Dendritic cell treated with granulocyte-macrophage colony-stimulating factor and Interleukin-4, amounts not matched to agents 40 ng/mL and 50 ng/mL, for 4 days (primary cell): Measurements from ENCODE around the gene METRNL.
"Not testable (repeated sequence)": the region's sequence is repeated elsewhere in the genome, so short reads cannot be mapped to it uniquely, and the experiment has no call there.

Experiments
- H3K27ac Mint-ChIP-seq: one replicate; pipeline ENCODE4 v1.8.0; 2022; ENCODE audit warnings: mild to moderate bottlenecking, mixed read lengths
- H3K27me3 Mint-ChIP-seq: one replicate; pipeline ENCODE4 v1.8.0; 2022; ENCODE audit warnings: mild to moderate bottlenecking, mixed read lengths
- H3K36me3 Mint-ChIP-seq: one replicate; pipeline ENCODE4 v1.8.0; 2022; ENCODE audit warnings: low read depth, mixed read lengths
- H3K4me1 Mint-ChIP-seq: one replicate; pipeline ENCODE4 v1.8.0; 2022; ENCODE audit warnings: low read depth, mixed read lengths
- H3K4me3 Mint-ChIP-seq: one replicate; pipeline ENCODE4 v1.8.0; 2022; ENCODE audit warnings: mild to moderate bottlenecking, moderate library complexity, mixed read lengths
- H3K9me3 Mint-ChIP-seq: one replicate; pipeline ENCODE4 v1.8.0; 2022; ENCODE audit warnings: mixed read lengths
- intact Hi-C: fragments of 100-400 bp; cut with micrococcal nuclease; formaldehyde crosslinking; loops from one replicate; pipeline ENCODE4 v1.15.0; 2022

Gene METRNL, protein sequence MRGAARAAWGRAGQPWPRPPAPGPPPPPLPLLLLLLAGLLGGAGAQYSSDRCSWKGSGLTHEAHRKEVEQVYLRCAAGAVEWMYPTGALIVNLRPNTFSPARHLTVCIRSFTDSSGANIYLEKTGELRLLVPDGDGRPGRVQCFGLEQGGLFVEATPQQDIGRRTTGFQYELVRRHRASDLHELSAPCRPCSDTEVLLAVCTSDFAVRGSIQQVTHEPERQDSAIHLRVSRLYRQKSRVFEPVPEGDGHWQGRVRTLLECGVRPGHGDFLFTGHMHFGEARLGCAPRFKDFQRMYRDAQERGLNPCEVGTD

DNA sequence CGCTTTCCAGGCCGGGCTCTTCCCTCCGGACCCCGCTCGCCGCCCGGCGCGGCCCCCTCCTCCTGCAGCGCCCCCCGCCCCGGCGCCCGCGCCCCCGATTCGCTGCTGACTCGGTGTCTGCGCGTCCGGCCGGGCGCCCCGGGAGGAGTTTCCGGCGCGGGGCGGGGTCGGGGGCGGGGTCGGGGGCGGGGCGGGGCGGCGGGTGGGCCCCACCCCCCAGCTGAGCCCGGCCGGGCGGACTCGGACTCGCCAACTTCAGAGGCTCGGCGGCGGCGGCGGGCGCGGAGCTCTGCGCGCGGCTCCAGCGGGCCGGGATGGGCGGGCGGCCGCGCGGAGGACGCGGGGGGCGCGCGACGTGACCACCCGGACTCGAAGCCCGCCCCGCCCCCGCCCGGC, at the start of gene METRNL:
Gene METRNL, plus strand, starts transcription at position 258 of the 396 bp plus-strand sequence. CDS start 207 bp downstream, outside the sequence.
- peak within 1 kb of the TSS; percentile 41 for H3K27ac Mint-ChIP-seq
- peak within 1 kb of the TSS; percentile 68 for H3K4me3 Mint-ChIP-seq
- peaks cover 41% of the 10 kb centered on the region for H3K27me3 Mint-ChIP-seq
- intact Hi-C loops: no loop called here
- H3K9me3 Mint-ChIP-seq: no peaks in the 10 kb centered on the region
- peaks cover 34% of the 10 kb centered on the region for H3K36me3 Mint-ChIP-seq
- peaks cover 46% of the 10 kb centered on the region for H3K4me1 Mint-ChIP-seq

DNA sequence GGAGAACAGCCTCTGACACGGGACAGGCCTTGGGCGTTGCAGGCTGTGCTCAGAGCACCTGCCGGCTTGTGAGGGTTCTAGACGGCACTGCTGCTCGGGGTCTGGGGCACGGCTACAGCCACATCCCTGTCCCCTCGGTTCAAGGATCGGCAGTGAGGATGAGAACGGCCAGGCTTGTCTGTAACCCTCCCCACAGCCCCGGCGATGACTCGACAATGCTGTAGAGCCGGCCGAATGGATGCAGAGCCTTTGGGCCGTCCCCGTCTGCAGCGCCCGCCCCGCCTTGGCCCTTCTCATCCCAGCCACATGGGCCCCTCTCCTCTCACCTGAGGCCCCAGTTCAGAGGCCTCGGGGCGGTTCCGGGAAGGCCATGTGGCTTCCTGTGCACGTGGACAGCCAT, 49.0 kb upstream of the METRNL start:
- no peaks in the 10 kb centered on the region for H3K27me3 Mint-ChIP-seq
- peaks cover 75% of the 10 kb centered on the region for H3K36me3 Mint-ChIP-seq
- intact Hi-C loops: no loop called here
- H3K9me3 Mint-ChIP-seq: no peaks in the 10 kb centered on the region
- peaks cover 10% of the 10 kb centered on the region for H3K4me1 Mint-ChIP-seq
- no peak overlapping the region for H3K4me3 Mint-ChIP-seq
- peak overlapping the region; percentile 11 for H3K27ac Mint-ChIP-seq

DNA sequence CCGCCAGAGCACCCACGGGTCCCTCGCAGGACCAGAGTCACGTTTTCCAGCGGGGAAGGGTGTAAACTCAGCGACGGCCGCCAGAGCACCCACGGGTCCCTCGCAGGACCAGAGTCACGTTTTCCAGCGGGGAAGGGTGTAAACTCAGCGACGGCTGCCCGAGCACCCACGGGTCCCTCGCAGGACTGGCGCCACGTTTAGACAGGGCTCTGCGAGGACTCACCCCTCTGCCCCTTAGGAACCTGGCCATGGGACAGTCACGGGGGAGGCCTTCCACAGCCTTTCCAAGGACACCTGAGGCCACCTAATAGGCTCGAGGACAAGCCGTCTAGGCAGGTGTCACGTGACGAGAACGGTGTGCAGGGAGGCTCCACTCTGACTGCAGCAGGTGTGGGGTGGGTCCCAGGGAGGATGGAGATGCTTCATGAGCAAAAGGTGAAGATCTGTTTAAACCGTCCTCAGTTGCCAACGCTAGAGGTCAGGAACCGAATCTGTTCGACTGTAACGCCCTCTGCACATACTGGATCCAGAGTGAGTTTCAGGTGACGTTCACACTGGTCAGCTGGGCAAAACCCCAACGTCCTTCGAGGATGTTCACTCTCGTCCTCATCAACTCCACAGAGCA, 48.0 kb upstream of the METRNL start:
- no peak overlapping the region for H3K4me3 Mint-ChIP-seq
- H3K4me1 Mint-ChIP-seq: peaks cover 10% of the 10 kb centered on the region
- H3K36me3 Mint-ChIP-seq: peaks cover 76% of the 10 kb centered on the region
- H3K27me3 Mint-ChIP-seq: no peaks in the 10 kb centered on the region
- intact Hi-C loops: no loop called here
- H3K9me3 Mint-ChIP-seq: no peaks in the 10 kb centered on the region
- H3K27ac Mint-ChIP-seq: no peak overlapping the region

DNA sequence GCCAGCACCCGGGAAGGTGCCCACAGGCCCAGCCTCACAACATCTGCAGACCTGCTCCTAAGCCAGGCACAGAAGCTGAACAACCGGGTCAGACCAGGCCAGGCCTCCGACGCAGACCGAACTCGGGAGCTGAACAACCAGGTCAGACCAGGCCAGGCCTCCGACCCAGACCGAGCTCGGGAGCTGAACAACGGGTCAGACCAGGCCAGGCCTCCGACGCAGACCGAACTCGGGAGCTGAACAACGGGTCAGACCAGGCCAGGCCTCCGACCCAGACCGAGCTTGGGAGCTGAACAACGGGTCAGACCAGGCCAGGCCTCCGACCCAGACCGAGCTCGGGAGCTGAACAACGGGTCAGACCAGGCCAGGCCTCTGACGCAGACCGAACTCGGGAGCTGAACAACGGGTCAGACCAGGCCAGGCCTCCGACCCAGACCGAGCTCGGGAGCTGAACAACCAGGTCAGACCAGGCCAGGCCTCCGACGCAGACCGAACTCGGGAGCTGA, 47.4 kb upstream of the METRNL start:
- Mint-ChIP-seq H3K4me1 (peaks cover 13% of the 10 kb centered on the region), H3K36me3 (peaks cover 82% of the 10 kb centered on the region)
- not testable (repeated sequence) for H3K27ac Mint-ChIP-seq

DNA sequence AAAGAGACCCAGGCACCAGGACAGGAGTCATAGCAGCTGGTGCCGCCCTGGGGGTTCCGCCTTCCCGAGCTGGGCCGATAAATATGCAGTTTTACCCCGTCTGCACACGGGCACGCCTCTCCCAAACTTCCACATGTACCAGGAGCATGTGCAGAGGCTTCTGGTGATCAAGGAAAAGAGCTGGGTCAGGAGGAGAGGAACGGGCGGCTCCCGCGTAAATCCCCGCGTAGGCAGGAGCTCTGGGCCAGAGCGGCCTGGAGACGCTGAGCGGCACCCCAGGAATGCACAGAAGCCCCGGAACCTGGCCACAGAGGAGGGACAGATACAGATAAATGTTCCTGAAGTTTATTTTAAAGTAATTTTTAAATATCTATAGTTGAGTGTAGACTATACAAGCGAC, 46.6 kb upstream of the METRNL start:
- H3K36me3 Mint-ChIP-seq: peaks cover 90% of the 10 kb centered on the region
- H3K4me1 Mint-ChIP-seq: peaks cover 11% of the 10 kb centered on the region
- intact Hi-C loops: no loop called here
- no peaks in the 10 kb centered on the region for H3K9me3 Mint-ChIP-seq
- H3K27me3 Mint-ChIP-seq: no peaks in the 10 kb centered on the region
- no peak overlapping the region for H3K27ac Mint-ChIP-seq
- no peak overlapping the region for H3K4me3 Mint-ChIP-seq

More for the DNA sequence above, 47.4 kb upstream of the METRNL start:
- H3K4me3 Mint-ChIP-seq, intact Hi-C loops, H3K27me3 Mint-ChIP-seq, H3K9me3 Mint-ChIP-seq: not testable (repeated sequence)

DNA sequence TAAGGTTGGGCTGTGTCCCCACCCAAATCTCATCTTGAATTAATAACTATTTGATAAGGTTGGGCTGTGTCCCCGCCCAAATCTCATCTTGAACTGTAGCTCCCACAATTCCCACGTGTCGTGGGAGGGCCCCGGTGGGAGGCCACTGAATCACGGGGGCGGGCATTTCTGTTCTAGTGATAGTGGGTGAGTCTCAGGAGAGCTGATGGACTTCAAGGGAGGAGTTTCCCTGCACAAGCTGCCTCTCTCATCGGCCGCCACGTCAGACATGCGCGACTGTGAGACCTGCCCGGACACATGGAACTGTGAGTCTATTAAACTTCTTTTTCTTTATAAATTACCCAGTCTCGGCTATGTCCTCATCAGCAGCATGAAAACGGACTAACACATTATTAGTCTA, 44.9 kb upstream of the METRNL start:
- peaks cover 11% of the 10 kb centered on the region for H3K4me1 Mint-ChIP-seq
- intact Hi-C loops: no loop called here
- no peaks in the 10 kb centered on the region for H3K27me3 Mint-ChIP-seq
- no peaks in the 10 kb centered on the region for H3K9me3 Mint-ChIP-seq
- no peak overlapping the region for H3K27ac Mint-ChIP-seq
- H3K4me3 Mint-ChIP-seq: no peak overlapping the region
- peaks cover 87% of the 10 kb centered on the region for H3K36me3 Mint-ChIP-seq

DNA sequence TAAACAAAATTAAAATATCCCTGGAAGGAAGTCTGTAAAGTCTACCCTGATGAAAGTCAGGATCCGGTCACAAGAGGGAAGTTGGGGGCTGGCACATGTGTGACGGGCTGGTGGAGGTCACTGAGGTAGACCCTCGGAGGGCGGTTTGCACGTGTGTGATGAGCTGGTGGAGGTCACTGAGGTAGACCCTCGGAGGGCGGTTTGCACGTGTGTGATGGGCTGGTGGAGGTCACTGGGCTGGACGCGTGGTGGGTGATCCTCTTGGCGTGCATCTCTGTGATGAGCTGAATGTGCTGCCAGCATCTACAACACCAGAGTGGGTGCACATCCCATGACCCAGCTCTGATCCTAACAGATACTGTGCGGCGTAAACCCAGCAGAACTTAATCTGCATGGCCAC, 43.7 kb upstream of the METRNL start:
- intact Hi-C loops: no loop called here
- H3K36me3 Mint-ChIP-seq: peaks cover 89% of the 10 kb centered on the region
- no peak overlapping the region for H3K4me3 Mint-ChIP-seq

DNA sequence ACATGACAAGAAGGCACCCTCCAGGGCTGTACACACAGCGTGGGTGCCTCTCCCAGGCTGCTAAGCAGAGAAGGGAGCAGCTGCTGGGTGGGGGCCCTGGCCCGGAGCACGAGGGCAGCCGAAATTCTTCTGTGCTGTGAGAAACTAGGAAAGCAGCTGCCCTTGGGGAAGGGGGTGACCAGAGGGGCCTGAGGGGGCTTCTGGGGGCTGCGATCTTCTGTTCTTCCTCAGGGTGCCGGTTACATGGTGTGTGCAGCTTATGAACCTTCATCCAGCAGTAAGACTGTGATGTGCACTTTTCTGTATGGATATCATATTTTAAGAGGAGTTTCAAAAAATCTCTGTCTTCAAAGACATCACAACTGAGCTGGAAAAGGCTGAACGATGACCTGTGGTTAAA, 43.2 kb upstream of the METRNL start:
- intact Hi-C loops: no loop called here
- peaks cover 89% of the 10 kb centered on the region for H3K36me3 Mint-ChIP-seq
- no peak overlapping the region for H3K4me3 Mint-ChIP-seq
- H3K27me3 Mint-ChIP-seq: no peaks in the 10 kb centered on the region
- H3K27ac Mint-ChIP-seq: no peak overlapping the region
- peaks cover 6% of the 10 kb centered on the region for H3K4me1 Mint-ChIP-seq
- H3K9me3 Mint-ChIP-seq: peaks cover 7% of the 10 kb centered on the region

More for the DNA sequence above, 43.7 kb upstream of the METRNL start:
- Mint-ChIP-seq H3K27ac (no peak overlapping the region), H3K27me3 (no peaks in the 10 kb centered on the region), H3K9me3 (peaks cover 2% of the 10 kb centered on the region), H3K4me1 (peaks cover 6% of the 10 kb centered on the region)

DNA sequence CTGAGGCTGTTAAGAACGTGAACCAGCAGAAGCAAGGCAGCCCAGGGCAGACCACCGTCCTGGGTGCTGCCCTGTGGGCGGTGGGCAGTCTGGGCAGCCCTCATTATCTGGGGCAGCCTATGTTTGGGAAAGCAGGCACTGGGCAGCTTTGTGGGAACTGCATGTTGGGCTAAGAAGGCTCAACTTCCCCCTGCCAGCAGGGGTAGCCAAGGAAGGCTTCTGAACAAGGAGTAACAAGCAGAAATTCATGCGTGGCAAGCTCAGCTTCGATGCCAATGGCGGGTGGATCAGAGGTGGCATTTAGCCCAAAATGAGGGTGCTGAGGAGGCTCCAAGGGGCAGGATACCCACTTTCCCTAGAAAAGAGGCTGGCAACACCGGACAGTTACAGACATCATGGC, 42.7 kb upstream of the METRNL start:
- peaks cover 12% of the 10 kb centered on the region for H3K9me3 Mint-ChIP-seq
- no peak overlapping the region for H3K4me3 Mint-ChIP-seq
- H3K27me3 Mint-ChIP-seq: no peaks in the 10 kb centered on the region
- H3K27ac Mint-ChIP-seq: no peak overlapping the region
- intact Hi-C loops: no loop called here
- H3K4me1 Mint-ChIP-seq: peaks cover 6% of the 10 kb centered on the region
- H3K36me3 Mint-ChIP-seq: peaks cover 89% of the 10 kb centered on the region

DNA sequence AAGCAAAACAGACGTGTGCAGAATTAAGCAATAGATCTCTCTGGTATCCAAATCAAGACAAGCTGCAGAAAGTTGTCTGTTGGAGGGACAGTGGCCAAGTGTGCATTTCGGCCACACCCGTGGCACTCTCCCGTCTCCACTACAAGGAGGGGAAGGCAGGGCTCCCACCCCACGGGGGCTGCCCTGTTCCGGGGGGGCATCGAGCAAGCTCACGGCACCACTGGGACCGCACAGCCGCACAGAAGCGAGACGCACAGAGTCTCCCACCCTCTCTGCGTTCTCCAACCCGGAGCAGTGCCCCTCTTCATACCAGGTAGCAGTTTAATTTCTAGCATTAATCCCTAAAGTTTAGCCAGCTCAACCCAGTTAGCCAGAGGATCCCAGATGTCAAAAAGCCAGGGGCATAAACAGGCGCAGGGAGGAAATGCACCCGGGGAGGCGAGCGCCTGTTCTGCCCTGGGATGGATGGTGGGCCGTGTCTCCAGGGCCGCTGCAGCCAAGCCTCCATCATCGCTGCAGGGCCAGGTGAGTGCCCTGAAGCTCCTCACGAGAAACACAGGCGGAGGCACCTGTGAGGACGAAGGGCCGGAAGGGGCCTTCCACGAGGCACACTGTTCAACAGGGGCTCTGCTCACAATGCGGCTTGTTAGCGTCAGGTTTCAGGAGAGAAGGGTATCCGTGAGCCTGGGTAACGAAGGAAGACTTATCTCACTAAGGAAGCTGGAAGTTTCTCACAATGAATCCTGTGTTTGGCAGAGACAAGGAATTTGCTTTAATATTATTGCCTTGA, 42.1 kb upstream of the METRNL start:
- H3K4me3 Mint-ChIP-seq: no peak overlapping the region
- intact Hi-C loops: no loop called here
- H3K27ac Mint-ChIP-seq: no peak overlapping the region
- H3K9me3 Mint-ChIP-seq: peaks cover 18% of the 10 kb centered on the region
- no peaks in the 10 kb centered on the region for H3K27me3 Mint-ChIP-seq
- H3K4me1 Mint-ChIP-seq: peaks cover 6% of the 10 kb centered on the region
- H3K36me3 Mint-ChIP-seq: peaks cover 89% of the 10 kb centered on the region

DNA sequence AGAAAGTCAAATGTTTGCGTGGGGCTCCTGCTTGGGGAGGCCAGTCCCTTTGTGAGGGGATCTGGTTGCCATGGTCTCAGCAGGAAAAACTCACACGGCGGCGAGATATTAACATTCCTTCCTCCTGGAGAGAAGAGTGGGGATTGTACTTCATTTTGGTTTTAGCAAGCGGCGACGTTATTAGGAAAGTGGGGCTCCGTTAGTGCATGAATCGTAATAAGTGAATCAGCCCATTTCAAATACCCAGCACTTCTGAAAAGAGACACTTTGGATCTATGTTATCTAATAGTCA, 41.6 kb upstream of the METRNL start:
- intact Hi-C loops: no loop called here
- H3K4me3 Mint-ChIP-seq: no peak overlapping the region
- H3K27me3 Mint-ChIP-seq: no peaks in the 10 kb centered on the region
- peaks cover 23% of the 10 kb centered on the region for H3K9me3 Mint-ChIP-seq
- no peak overlapping the region for H3K27ac Mint-ChIP-seq
- peaks cover 89% of the 10 kb centered on the region for H3K36me3 Mint-ChIP-seq
- peaks cover 6% of the 10 kb centered on the region for H3K4me1 Mint-ChIP-seq

DNA sequence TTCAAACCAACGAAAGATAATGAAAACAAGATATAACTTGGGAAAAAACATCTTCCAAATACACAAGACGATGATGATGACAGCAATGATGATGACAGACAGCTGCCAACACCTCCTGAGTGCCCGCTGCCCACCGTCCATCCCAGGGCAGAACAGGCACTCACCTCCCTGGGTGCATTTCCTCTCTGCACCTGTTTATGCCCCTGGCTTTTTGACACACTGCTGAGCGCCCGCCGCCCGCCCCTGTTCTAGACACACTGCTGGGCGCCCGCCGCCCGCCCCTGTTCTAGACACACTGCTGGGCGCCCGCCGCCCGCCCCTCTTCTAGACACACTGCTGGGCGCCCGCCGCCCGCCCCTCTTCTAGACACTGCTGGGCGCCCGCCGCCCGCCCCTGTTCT, 40.4 kb upstream of the METRNL start:
- peaks cover 27% of the 10 kb centered on the region for H3K9me3 Mint-ChIP-seq
- intact Hi-C loops: not testable (repeated sequence)

DNA sequence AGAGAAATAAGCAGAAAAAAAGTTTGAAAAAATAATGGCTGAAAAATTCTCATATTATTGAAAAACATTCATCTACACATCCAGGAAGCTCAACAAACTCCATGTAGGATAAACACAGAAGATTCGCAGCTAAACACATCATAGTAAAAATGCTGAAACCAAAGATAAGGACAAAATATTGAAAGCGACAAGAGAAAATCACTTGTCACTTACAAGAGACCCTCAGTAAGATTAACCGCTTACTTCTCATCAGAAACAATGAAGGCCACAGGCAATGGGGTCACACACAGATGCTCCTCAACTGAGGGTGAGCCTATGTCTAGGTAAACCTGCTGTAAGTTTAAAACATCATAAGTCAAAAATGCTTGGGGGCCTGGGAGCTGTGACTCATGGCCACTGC, 38.1 kb upstream of the METRNL start:
- H3K4me3 Mint-ChIP-seq: no peak overlapping the region
- intact Hi-C loops: no loop called here
- no peak overlapping the region for H3K27ac Mint-ChIP-seq
- peaks cover 17% of the 10 kb centered on the region for H3K4me1 Mint-ChIP-seq
- no peaks in the 10 kb centered on the region for H3K27me3 Mint-ChIP-seq
- peaks cover 68% of the 10 kb centered on the region for H3K36me3 Mint-ChIP-seq
- H3K9me3 Mint-ChIP-seq: peaks cover 27% of the 10 kb centered on the region

More for the DNA sequence above, 40.4 kb upstream of the METRNL start:
- peaks cover 89% of the 10 kb centered on the region for H3K36me3 Mint-ChIP-seq
- not testable (repeated sequence) for H3K27ac Mint-ChIP-seq, H3K4me3 Mint-ChIP-seq, H3K27me3 Mint-ChIP-seq
- H3K4me1 Mint-ChIP-seq: peaks cover 14% of the 10 kb centered on the region

DNA sequence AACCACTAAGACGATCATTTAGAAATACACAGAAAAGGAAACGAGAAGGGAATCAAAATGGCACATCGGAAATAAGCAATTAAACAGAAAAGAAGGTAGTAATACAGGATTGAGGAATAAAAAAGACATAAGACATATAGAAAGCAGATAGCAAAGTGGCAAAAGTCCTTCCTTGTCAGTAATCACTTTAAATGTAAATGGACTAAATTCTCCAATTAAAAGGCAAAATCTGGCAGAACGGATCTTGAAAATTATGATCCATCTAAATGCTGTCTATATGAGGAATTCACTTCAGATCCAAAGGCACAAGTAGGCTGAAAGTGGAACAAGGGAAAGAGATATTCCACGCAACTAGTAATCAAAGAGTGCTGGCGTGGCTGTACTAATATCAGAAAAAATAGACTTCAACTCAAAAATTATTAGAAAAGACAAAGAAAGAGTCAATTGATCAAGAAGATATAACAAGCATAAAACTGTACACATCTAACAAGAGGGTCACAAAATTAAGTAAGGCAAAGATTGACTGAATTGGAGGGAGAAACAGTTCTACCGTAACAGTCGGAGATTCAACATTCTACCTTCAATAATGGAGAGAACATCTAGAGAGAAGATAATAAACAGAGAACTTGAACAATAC, 36.8 kb upstream of the METRNL start:
- Mint-ChIP-seq H3K9me3 (peaks cover 36% of the 10 kb centered on the region), H3K27ac (no peak overlapping the region), H3K36me3 (peaks cover 63% of the 10 kb centered on the region), H3K27me3 (no peaks in the 10 kb centered on the region), H3K4me3 (no peak overlapping the region), H3K4me1 (peaks cover 21% of the 10 kb centered on the region)
- intact Hi-C loops: no loop called here
